Midbrain (tissue), 1 donor: ENCODE results near the gene EXOSC10.

Source experiments
- DNase-seq: peaks from one replicate; lab custom pipeline; 2025; lab: John Stamatoyannopoulos, UW

EXOSC10 gene

DNA sequence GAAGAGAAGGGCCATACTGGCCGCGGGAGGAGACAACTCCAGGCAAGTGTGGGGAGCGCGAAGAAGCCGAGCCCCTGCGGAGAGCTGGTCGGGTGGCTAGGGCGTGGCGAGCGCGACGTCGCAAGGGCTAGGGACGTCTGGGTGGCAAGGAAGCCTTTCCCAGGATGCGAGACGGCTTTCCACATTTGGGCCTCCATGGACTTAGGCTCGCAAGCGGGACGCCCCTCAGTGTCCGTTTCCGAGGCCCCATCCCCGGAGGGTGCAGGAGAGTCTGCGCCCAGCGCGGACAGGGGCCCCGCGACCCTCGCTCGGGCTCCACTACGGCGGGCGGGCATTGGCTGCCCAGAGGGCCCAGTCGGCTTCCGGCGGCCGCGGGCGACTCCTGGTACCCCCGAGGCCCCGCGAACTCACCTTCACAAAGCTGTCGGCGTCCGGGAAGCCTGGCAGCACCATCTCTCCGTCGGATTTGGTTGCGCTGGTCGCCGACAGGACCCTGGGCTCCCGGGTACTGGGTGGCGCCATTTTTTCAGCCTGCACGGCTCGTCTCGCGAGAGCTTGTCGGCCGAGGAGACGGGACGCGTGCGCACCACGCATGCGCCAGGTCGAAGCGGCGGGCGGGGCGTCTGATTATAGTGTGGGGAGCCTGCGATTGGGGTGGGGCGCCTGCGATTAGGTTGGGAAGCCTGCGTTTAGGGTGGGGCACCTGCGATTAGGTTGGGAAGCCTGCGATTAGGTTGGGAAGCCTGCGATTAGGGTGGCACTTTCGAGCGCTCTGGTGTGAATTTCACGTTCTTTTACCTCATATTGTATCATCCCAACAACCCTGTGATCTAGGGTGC lies at the start of gene EXOSC10:
TSS of gene EXOSC10 (minus strand) at position 560 of the 839 bp plus-strand sequence. CDS start at position 522, 38 bp downstream.
- DNase-seq = peak; percentile 89

DNA sequence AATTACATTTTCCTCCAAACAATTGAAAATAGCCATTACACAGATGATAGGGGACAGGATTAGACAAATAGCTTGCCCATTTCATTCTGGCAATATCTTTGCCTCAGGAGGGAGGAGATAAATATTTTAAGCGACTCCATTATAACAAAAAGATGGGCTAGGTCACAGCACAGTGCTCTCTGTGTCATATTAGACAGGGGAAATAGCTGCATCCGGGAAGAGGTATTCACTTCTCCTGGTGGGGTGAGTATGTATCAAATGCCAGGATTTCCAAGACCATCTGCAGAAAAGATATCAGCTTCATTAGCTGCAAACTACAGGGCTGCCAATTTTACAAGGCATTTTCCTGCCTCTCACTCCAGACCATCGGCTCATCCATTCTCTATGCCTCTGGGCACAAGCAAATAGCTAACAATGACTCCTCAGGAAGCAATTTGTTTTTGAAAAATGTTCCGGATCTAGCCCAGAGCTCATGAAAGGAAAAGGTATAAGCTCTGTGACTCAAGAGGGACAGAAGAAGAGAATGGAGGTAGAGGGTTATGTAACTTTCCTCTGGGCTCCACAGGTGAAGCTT lies 47.6 kb upstream of the EXOSC10 start:
- DNase-seq = peak; percentile 14

DNA sequence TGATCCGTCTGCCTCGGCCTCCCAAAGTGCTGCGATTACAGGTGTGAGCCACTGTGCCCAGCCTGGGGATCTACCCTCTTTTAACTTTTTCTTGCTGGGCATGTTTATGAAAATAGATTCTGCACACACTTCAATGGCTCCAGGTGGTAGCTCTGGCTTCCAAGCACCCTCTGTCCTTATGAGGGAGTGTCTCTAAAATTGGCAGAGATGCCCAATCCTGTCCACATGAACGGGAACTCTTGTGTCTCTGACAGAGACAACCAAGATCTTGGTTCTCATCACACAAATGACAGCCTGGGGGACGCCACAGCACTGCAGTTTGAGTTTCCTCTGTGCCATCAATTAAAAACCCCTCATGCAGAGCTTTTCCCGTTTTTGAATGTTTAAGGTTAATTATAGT lies 46.1 kb upstream of the EXOSC10 start:
- DNase-seq = no peak

DNA sequence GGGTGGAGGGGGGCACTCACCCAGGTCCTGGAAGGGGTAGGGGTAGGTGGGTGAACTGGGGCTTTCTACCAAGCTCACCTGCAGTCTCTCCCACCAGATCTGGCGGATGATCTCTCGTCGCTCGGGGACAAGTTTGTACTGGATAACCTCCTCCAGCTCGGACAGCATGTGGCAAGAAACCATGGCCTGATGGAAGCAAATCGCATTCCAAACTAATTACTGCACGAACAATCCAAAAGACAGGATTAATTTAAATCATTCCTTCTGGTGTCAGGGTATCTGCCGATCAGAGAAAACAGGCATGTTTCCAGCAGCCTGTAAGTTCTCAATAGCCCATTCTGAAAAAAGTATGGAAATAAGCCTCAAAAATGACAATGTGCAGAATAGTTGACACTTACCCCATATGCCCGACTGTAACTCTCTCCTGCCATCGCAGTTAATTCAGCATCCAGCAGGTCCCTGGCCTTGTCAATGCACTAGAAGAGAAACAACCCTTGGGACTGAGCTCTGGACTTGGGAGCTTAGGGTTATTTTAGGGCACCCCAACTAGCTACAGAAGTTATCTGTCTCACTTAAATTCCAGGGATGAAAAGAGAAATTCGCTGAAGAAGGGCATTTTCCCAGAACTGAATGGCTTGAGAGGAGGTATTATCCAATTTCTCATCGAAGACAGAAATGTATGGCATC lies 45.0 kb upstream of the EXOSC10 start:
- DNase-seq = no peak

DNA sequence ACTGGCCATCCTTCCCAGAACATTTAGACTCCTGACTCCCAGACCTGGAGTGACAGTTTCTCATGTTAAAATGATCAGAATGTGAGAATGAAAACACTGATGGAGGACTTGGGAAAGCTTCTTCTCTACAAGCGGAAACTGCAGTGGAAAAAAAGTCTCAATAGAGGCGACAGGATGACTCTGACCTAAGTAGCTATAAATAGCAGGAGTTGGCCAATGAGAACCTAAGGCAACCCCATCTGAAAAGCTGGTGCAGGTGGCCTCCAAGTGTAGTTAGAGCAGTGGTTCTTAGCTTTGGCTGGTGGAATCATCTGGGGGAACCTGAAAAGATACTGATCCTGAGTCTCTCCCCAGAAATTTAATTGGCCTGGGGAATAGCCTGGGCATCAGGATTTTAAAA lies 44.2 kb upstream of the EXOSC10 start:
- DNase-seq = no peak

DNA sequence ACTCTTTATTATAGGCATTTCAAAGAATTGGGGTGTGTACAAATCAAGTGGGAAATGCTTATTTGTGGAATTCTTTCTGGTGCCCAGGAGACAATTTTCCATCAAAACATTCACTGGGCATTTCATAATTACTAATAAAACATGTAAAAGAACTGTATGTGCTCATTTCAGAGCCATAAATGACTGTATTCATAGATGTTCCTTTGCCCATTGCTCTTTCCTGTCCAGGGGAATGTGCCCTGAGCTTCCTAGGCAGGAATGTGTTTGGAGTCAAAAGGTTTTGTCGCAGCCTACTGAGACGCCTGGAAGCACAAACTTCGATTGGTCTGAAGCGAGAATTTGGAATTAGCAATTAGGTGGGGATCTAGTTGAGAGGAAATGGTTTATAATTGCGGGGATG lies 43.7 kb upstream of the EXOSC10 start:
- no peak for DNase-seq

DNA sequence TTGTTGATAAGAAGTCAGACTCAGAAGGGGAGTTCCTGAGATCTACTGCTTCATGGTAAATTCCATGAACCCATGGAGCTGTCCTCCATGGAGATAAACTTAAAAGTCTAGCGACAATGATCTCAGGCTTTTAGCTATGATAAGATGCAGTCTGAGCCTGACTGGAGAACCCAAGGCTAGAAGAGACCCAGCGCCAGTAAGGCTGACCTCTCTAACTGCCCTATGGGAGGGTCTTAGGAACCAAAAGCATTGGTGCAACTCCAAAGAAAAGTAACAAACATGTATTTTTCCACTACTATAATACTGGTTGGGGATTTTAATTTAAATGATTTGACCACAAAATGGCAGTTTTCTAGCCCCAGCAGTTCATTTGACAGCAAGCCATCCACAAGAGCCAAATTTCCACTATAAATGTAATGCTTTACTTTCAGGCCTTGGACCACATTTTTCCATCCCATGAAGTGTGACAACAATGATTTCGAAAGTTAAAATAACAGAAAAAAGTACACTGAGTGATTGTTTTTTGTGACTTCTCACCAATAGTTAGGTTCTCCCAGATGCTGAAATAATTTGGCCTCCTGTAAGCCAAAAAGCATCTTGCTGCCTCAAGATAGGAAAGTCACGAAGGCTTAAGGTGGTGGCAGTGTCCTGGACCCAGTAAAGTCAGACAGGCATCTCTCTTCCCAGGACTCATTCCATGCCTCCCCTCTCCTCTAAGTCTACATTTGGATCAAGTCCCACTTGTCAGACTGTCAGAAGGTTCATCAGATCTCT lies 43.1 kb upstream of the EXOSC10 start:
- DNase-seq = no peak

DNA sequence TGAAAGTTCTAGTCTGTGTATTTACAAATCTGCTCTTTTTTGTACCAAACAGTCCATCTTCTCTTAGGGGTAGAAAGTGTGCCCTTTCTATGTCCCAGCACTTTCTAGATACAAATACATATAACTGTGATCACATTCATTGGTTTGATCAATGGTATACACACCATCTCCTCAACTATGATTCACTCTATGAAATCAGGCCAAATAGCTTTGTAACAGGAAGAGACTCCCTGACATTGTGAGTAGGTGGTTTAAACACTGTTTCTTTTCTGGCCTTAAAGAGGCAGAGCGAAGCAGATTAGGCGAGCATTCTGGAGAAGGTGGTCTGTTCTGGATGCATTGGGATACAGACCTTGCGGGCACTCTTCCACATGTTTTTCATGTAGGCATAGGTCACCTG lies 39.3 kb upstream of the EXOSC10 start:
- no peak for DNase-seq

DNA sequence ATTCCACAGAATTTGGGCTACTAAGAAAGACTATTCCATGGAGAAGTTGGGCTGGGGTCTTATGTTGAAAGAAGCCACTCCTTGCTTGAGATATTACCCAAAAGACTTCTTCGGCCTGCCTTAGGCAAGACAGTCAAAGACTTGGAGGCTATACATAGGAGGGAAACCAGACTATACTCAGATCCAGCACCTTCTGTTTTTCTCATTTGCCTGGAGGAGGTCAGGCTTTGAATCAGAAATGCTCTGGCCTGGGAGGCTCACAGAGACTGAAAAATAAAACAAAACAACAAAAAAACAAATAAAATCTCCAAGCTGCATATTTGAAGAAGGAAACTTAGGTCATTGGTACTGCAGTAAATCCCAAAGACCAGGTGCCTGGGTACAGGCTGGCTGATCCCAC lies 38.4 kb upstream of the EXOSC10 start:
- DNase-seq = no peak

DNA sequence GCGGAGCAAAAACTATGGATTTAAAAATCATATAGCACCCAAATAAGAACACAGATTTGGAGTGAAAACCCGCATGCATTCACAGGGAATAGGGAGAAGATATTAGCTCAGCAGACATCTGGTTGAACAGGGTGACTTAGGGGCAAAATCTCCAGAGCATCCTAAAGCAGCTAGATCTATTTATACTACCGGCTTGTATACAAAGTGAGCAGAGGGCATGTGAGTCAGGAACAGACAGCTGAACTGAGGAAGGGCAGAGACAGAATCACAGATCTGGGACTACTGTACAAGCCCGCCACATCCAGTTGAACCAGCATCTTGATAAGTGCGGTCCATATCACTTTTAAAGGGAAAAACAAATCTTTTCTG lies 35.2 kb upstream of the EXOSC10 start:
- no peak for DNase-seq

DNA sequence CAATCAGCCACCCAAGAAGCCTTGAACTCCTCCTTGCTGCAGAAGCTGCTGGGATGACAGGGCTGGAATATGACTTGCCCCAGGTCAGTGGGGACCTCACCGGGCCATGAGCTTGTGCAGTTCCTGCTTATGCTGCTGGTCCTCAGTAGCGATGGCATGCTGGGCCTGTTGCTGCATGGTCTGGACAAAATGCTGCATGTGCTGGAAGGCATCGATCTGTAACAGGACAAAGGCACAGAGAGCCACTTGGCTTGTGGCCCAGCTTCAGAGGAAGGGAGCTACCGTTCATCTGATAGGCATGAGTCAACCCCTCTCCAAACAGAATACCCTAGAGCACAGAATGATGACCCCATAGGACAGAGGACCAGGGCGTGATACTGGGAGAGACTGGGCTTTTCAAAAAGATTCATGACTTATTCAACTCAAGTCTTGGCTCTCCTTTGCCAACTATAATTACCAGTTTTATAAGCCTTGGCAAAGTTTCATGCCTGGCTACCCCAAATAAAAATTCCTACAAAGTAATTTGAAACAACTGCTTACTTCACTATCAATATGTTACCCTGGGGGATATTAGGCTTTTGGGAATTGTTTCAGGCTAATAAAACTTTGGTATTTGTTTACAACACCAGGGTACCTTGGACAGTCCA lies 34.7 kb upstream of the EXOSC10 start:
- no peak for DNase-seq

DNA sequence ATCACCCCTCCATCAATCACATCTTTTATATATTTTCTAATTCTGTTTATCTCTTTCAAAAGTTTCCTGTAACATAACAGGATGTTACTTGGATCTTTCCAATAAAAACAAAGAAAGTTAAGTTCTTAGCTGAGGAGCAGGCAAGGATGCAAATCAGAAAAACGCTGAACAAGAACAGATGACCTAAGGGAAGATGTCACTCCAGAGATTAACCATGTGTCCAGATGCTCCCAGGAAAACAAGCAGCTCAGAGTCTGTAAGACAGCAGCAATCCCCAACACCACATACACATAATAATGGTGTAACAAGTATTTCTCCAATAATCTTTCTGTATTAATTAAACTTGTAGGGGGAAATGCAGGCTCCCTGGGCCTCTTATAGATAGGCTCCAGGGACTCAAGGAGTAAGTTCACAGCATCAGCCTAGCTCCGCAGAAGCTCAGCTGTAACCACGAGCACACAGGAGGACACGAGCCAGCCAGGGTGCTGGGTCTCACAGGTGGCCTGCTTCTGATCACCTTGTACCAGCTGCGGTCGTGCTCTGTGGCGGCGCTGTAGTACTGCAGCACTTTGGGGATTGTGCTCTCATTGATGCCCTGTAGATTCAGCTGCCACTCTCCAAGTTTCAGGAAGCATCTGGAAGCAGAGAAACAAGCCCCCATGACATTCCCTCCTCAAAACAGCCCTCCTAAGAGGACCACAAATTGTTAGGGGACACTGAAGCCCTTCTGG lies 33.1 kb upstream of the EXOSC10 start:
- DNase-seq = no peak

DNA sequence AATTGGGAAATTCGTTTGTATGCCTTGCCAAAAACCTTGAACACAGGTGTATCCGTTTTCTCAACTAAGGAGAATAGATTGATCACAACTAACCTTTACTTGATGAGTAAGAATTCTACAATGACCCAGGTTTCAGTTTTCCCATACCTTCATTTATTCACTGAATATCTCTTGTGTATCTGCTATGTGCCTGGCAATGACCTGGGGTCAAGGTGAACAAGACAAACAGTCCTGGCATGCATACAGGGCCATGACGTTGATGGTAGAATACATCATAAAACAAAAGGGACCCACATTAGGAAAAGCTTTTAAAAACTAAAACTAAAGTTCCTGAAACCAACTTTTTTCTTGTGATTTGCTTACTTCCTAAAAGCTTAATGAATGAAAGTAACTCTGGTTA lies 32.1 kb upstream of the EXOSC10 start:
- DNase-seq = no peak

DNA sequence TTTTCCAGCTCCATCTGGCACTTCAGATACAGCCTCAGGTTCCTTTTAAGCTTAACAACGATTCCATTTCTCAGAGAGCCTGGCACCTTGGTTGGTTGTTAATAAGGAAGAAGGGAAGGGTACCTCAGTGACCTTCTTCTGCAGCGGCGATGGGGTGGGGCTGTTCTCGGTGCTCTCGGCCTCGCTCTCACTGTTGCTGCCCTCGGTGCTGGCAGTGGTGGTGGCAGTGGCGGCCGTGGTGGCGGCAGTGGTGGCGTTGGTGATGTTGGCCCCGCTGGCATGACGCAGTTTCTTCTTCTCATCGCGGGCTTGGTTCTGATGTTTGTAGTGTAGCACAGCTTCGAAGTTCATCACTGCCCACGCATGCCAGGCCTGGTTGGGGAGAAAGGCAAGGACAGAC lies 30.7 kb upstream of the EXOSC10 start:
- DNase-seq = no peak

DNA sequence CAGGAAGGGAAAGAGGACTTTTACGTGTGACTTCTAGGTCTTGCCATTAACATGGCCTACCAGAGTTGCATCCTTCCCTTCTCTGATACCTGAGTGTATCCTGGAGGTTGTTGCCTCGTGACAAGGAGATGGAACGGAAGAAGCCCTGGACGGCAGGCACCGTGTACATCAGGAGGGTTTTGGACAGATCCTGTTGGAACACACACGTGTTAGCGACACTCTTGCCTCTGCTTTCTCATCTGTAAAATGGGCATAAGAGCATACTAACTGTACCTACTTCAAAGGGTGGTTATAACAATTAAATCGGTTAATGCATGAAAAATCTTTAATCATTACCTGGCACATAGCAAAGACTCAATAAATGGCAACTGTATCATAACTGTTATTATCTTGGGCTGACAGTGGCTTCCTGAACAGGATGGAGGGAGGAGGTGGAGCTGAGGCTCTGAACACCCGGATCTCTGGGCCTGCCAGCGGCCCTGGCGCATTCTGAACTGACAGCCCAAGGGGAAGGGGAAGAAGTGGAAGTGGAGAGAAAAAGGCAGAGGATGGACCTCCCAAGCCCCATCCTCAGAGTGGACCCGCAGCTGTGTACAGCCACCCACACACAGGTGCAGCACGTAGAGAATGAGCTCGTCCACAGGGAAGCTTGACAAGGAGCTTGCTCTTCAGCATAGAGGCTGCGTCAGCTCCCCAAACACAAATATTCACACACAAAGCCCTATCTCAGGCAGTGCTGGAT lies 30.2 kb upstream of the EXOSC10 start:
- no peak for DNase-seq

DNA sequence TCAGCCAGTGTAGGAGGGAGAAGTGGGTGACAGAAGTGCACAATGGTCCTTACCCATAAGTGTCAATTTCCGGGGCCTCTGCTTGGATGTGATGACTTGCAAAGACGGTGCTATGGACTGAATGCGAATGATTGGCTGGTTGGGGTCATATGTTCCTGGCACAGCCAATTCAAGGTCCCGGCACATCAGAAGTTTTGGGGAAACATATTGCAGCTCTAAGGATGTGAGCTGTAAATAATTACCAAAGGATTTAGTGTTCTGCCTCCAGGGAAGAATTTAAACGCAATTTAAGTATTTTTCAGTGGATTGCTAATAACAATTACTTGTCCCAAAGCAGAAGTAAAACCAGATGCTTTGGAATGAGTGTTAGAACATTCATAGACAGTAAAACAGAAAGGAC lies 26.9 kb upstream of the EXOSC10 start:
- no peak for DNase-seq

DNA sequence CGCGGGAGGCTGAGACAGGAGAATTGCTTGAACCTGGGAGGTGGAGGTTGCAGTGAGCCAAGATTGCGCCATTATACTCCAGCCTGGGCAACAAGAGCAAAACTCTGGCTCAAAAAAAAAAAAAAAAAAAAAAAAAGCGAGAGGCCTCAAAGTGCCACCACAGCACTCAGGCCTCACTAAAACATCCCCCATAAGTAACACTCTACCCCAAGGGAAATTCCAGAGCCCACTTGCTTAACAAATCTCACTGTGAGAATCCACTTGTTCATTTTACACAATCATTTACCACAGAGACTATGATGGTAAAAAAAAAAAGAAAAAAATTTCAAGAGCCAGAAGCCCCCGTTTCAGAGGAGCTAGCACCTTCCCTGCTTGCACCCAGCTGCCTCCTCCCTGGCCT lies 26.3 kb upstream of the EXOSC10 start:
- DNase-seq = no peak

DNA sequence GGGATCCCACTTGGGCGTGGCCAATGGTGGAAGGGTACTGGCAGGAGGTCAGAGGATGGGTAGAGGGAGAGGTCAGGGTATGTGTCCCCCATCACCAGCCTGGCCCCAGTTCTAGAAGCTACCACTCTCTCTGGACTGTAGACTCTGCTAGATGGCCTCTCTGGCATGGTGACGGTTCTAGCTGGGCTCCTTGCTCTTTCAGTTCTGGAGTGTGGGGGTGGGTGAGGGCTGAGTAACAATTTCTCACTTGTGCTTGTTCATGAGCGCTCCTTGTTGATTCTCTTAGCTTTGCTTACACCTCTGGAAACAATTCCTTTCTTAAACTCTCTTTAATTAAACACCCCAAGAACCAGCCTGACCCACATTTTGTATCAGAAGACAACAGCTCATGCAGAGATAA lies 25.3 kb upstream of the EXOSC10 start:
- DNase-seq = no peak

DNA sequence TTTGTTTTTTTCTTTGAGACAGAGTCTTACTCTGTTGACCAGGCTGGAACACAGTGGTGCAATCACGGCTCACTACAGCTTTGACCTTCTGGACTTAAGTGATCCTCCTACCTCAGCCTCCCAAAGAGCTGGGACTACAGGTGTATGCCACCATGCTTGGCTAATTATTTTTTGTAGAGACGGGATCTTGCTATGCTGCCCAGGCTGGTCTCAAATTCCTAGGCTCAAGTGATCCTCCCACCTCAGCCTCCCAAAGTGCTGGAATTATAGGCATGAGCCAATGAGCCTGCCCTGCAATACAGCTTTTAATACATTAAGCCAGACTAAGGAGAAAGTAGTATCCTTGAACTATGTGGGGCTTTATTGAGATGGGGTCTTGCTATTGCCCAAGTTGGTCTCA lies 16.6 kb upstream of the EXOSC10 start:
- no peak for DNase-seq

DNA sequence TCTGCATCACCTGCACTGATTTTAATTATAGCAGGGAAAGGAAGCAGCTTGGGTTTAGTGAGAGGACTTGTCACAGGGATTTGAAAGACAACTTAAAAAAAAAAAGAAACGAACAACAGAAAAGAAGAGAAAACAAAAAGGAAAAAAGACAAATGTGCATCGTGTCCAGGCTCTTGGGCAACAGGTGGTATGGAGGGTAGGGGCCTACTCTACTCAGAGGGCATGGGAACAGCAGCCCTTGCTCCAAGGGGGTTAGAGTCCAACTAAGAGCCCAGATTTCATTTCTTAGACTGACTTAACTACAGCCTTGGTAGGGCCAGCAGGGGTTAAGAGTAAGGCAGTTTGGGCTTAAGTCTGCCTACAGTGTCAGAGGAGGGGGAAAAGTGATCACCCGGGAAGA lies 15.3 kb upstream of the EXOSC10 start:
- no peak for DNase-seq
